Right ventricle myocardium inferior (tissue), 1 donor: ENCODE measurements around the gene SERPINB7. TPM values are rescaled to one million over a fixed set of nuclear protein-coding genes. Genes with fewer than 3 reads are reported as not detected.
"Not testable (repeated sequence)": the region's sequence is repeated elsewhere in the genome, so short reads cannot be mapped to it uniquely, and the experiment has no call there.

Experiments
- ATAC-seq: fragments of 200-7000 bp; cut with Tn5 transposase; one replicate; pipeline ENCODE4 v1.9.1; 2020; ENCODE audit warnings: mild to moderate bottlenecking, moderate library complexity
- DNase-seq: peaks from one replicate; pipeline ENCODE4 v3.0.0; 2021; ENCODE audit errors: missing footprints
- intact Hi-C: fragments of 100-400 bp; cut with DNase I; formaldehyde crosslinking; loops from one replicate; pipeline ENCODE4 v1.11.0; 2022
- long read RNA-seq: library from polyadenylated mRNA; unstranded; transcript quantifications from one replicate; pipeline ENCODE4 v2.0.0, GENCODE V29; 2021
- total RNA-seq: library from RNA; stranded (reverse); fragmentation: NEBNext Ultra II Directional; extraction: Animal tissue kit (Norgen Biotek cat#: 25700); gene quantifications from one replicate; pipeline ENCODE4 v1.2.1, GENCODE V29; 2021
- donor health status: DM: no; HTN: yes; CAD: no; lungs with severe emphysema.

Gene SERPINB7, protein sequence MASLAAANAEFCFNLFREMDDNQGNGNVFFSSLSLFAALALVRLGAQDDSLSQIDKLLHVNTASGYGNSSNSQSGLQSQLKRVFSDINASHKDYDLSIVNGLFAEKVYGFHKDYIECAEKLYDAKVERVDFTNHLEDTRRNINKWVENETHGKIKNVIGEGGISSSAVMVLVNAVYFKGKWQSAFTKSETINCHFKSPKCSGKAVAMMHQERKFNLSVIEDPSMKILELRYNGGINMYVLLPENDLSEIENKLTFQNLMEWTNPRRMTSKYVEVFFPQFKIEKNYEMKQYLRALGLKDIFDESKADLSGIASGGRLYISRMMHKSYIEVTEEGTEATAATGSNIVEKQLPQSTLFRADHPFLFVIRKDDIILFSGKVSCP
- total RNA-seq, result not detected
- long read RNA-seq, result 0 reads

DNA sequence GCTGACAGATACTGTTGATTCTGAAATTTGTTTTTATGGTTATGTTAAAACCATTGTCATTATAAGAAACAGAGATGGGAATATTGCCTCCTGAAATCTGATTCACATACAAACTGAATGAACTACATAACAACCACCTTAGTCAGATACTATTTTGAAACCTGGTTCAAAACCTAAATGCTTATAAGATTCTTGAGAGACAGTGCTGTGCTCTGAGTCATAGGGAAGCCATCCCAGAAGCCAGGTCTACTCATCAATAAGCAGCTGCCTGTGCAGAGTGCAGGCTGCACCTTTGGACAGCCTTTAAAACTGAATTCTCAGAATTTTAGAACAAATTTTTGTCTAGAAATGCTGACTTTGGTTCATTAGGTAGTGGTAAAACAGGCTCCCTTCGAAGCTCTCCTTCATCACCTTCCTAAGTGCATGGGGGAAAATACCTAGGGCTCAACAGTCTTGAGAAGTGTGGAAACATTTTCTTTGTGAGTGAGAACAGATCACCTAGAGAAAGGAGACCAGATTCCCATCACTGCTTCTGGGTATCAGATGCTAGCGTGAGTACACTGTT lies at the start of gene SERPINB7:
Gene SERPINB7, plus strand, starts transcription at position 253 of the 565 bp plus-strand sequence. CDS start 6,955 bp downstream, outside the sequence.
- intact Hi-C loops, result no loop called here

DNA sequence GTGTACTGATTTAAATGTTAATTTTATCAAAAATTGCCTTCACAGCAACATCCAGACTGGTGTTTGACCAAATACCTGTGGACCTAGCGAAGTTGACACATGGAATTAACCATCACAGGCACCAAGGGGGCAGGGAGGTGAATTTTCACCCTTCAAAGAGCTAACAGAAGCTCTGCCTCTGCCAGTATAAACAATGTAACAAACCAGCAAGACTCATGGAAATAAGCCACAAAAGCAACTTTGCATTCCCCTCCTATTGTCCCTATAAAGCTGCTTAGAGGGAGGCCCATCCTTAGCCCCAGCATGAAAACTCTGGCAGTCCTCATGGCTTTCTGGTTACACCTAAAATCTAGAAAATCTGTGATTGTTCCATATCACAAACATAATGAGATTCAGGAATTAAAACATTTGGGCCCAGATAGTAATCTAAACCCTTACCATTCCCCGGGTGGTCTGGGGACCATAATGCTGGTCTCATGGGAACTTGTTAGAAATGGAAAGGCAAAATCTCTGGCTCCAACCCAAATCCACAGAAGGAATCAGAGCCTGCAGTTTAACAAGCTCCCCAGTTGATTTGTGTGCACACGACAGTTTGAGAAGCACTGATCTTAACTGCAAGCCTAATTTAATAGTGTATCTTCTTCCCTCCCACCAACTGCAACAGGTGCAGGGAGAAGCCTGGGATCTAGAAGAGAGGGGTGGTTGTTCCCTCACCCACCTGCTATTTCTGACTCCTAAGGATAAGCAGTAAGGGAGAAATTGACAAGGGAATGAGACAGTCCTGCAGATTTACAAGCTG lies 49.3 kb upstream of the SERPINB7 start:
- intact Hi-C loops, result no loop called here
- no peak for DNase-seq
- no peak for ATAC-seq

More for the DNA sequence above, at the start of gene SERPINB7:
- ATAC-seq, result no peak
- DNase-seq, result no peak

DNA sequence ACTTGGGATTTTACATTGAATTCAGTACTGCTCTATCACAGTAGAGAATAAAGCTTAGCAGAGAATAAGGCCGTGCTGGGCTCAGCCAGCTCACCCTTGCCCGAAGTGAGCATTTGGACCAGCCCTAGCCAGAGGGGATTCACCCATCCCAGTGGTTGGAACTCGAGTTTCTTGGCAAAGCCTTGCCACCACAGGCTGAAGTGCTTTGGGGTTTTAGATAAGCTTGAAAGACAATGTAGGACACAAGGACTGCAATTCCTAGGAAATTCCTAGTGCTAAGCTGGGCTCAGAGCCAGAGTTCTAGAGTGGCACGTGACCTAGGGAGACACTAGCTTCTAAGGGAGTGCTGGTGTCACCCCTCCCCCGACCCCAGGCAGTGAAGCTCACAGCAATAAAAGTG lies 44.4 kb upstream of the SERPINB7 start:
- intact Hi-C loops, result no loop called here
- ATAC-seq (no peak), DNase-seq (no peak)

DNA sequence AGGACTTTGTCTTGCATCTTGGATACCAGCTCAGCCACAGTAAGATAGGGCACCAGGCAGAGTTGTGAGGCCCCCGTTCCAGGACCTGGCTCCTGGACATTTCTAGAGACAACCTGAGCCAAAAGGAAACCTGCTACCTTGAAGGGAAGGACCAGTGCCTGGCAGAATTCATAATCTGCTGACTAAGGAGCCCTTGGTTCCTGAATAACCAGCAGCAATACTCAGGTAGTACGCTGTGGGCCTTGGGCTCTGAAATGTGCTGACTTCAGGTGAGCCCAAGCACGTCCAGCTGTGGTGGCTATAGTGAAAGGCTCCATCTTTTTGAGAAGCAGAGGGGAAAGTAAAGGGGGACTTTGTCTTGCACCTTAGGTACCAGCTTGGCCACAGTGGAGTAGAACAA lies 44.0 kb upstream of the SERPINB7 start:
- DNase-seq, result no peak
- intact Hi-C loops, result no loop called here
- ATAC-seq, result no peak

DNA sequence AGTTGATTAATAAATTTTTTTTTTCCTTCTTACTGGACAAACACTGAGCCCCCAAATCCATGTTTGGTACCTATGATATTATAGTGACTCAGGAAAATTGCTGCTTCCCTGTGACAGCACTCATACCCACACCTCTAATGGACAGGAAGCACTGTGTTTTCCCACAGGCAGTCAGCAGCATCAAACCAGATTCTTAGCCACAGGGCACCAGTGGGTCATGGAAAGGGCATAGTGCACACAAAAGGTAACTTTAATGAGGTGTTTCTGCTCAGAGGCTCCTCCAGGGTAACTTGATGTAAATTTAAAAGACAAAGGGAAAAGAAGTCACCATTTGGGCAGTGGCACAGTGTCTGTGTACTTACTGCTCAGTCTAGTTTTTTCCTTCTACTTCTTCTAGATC lies 38.3 kb upstream of the SERPINB7 start:
- intact Hi-C loops, result no loop called here

DNA sequence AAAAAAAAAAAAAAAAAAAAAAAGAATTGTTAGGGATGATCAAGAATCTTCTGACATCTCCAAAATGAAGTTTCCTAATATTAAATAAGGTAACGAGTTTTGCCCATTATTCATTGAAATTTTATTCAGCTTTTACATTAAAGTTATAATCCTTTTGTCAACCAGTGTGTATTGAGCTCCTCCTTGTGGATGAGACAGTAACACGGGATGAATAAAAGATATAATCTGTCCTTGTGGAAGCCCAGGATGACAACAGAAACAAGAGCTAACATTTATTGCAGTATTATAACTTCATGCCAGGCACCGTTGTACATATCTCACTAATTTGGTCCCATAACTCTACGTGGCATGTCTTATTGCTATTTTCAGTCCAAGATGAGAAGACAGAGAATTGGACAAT lies 33.4 kb upstream of the SERPINB7 start:
- DNase-seq, result no peak
- ATAC-seq, result no peak
- intact Hi-C loops, result no loop called here

More for the DNA sequence above, 38.3 kb upstream of the SERPINB7 start:
- ATAC-seq, result no peak
- DNase-seq, result no peak

DNA sequence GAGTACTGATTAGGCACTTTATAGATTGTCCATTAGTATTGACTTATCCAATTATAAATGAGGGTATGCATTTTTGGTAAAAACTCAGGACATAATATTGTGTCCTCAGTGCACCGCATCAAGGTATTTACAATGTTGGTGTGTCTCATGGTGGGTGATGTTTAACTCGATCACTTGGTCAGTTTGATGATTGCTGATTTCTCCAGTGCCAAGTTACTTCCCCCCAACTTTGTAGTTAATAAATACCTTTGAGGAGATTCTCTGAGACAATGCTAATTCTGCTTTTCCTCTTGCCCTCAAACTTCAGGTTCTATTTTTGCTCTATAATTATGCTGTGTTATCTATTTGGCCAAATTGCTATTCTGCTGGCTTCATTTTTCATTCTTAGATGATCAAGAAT lies 28.2 kb upstream of the SERPINB7 start:
- intact Hi-C loops, result no loop called here
- ATAC-seq (no peak), DNase-seq (no peak)

DNA sequence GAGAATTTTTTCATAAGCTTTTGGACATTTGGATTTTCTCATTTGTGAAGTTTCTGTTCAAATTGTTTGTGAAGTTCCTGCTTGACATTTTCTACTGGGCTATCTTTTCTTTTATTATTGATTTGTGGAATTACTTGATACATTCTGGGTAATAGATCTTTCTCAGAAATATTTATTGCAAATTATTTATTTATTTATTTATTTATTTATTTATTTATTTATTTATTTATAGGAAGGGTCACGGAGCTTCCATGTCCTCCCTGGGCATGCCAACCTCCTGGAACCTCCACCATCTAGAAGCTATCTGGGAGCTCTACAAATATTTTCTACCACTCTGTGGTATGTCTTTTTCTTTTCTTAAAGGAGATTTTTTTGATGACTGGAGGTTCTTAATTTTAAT lies 25.7 kb upstream of the SERPINB7 start:
- intact Hi-C loops, result no loop called here
- ATAC-seq, result no peak
- DNase-seq, result no peak

DNA sequence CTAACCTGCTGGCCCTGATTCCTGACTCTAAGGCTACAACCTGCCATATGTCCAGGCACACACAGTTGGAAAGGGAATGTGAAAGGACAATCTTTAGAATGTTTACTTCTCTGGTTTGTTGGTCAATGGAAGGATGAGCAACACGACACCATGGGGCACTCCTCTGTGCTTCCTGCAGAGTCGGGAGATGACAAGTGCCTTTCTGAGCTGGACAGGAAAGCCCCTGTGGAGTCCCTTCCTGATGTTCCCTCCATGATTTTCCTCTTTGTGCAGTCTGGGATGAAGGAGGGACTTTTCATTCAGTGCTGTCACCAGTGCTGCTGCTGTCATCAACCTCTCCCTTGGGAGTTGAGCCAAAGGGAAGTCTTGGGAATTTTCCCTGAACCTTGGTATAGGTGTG lies 22.6 kb upstream of the SERPINB7 start:
- ATAC-seq (no peak), DNase-seq (no peak)
- intact Hi-C loops, result no loop called here

DNA sequence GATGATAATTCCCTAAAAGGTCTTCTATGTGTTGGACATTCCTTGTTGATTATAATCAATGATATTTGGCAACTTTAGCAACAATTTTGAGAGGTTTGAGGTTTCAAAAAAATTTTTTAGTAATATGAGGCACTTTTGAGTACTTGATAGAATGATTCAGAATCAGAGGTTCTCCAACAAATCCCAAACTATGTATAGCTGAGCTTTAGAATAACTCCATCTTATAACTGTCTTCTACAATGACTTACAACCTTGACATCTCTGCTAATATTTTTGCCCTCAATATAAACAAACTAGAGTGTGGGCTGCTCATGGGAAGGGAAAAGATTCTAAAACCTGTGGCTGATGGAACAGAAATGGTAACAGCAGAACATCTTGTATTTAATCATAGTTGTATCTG lies 21.5 kb upstream of the SERPINB7 start:
- DNase-seq, result no peak
- no peak for ATAC-seq
- intact Hi-C loops, result no loop called here

DNA sequence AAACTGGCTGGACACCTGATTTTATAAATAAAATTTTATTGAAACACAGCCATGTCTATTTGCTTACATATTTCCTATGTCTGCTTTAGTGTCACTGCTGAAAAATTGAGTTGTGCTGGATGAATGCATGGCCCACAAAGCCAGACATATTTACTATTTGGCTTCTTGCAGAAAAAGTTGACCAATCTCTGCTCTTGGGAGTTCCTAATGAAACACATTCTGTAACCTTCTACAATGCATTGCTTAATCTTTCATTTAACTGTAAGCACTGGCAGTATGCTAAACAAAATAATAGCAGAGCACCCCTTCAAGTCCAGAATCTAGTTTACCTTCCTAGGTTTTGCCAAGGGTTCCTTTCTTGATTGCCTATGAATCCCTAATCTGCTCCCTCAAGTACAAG lies 17.7 kb upstream of the SERPINB7 start:
- peak; percentile 16 for ATAC-seq
- no peak for DNase-seq
- intact Hi-C loops, result no loop called here

DNA sequence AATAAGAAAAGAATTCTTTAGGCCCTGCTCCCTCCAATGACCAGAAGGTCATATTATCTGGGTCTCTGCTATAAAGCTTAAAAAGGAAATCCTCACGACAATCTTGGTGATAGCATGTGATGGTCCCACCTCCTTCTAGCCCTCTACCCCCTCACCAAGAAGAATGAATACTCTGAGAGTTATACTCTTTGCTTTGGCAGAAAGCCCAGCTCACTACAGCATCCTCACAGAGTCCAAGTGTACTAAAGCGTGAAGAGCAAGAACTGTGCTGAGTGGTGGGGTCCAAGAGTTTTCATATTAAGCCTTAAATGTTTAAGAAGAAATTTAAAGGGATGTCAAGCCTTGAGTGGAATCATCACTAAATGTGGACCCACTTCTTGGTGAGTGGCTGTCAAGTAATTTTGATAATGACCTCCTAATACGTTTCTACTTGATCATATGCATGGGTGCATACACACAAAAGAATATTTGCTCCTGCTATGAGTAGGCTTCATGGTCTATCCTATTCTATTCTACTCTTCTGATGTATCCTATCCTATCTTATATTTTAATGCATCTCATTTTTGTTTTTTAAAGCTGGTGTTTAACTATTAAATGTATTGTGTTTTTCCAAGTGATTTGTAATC lies 16.5 kb upstream of the SERPINB7 start:
- intact Hi-C loops, result no loop called here
- ATAC-seq (no peak), DNase-seq (no peak)

DNA sequence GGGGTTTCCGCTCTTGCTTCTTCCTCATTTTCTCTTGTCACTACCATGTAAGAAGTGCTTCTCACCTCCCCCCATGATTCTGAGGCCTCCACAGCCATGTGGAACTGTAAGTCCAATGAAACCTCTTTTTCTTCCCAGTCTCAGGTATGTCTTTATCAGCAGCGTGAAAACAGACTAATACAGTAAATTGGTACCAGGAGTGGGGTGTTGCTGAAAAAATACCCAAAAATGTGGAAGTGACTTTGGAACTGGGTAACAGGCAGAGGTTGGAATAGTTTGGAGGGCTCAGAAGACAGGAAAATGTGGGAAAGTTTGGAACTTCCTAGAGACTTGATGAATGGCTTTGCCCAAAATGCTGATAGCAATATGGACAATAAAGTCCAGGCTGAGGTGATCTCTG lies 15.4 kb upstream of the SERPINB7 start:
- ATAC-seq, intact Hi-C loops, DNase-seq: not testable (repeated sequence)

DNA sequence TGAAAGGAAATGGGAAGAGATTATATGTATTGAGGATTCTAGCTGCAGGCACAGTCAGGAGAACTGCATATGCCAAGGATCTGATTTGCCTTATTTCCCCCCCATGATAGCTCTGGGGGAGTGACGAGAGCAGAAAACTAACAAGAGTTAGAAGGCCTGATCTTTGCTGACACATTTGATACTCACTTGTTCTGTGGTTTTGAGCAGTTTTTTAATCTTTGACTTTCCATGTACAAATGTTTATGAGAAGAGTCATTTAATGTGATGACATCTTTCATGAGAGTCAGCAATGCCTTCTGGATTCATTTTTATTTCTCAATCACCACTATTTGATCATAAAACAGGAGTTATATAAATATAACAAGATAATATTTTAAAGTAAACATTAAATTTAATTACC lies 12.7 kb upstream of the SERPINB7 start:
- DNase-seq, result no peak
- no peak for ATAC-seq
- intact Hi-C loops, result no loop called here

DNA sequence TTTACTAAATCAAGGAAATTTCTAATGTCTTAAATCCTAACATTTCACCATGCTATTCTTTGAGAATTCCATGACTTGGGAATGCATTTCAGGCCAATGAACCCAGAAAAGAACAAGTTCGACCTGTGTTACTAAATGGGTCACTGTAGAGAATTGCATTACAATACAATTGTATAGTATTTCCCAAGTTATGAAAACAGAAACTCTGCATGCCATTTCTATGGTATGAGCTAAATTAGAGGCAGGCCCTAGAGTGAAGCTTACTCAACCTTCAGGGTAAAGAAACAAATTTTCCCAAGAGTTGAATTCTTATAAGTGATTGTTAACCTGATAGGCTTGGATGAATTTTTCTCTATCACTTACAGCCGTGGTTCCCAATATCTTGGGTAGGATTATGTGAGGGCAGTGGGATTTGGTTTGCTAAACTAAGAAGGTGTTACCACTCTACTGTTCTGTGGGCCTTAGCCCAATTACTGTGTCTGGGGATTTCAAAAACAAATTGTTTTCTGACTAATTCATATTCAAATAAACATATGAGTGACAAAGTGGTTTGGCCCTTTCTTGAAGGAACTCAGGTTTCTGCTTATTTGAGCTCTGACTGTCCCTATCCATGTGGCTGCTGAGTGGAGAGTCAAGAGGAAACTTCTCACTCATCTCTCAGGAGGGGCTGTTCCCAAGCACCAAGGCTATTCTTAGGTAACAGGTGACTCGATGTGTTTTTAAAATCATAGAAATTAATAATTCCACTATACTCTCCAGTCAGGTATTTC lies 11.2 kb upstream of the SERPINB7 start:
- no peak for ATAC-seq

DNA sequence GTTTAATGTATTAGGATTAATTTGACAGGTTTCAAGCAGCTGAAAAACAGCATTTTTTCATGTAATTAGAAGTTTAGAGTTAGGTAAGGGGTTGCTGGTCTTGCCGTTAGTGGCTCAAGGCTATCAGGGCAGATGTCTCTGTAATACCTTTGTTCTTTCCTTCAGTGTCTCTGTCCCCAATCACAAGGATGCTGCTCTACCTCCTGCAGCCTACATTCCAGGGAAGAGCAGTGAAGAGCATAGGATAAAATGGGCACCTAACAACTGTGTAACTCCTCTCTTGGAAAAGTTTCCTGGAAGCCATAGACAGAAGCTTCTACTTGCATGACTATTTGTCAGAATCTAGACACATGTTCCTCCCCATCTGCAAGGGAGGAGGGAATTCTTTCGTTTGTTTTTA lies 9.4 kb upstream of the SERPINB7 start:
- intact Hi-C loops, result no loop called here
- DNase-seq (no peak), ATAC-seq (no peak)

More for the DNA sequence above, 11.2 kb upstream of the SERPINB7 start:
- no peak for DNase-seq
- intact Hi-C loops, result no loop called here

DNA sequence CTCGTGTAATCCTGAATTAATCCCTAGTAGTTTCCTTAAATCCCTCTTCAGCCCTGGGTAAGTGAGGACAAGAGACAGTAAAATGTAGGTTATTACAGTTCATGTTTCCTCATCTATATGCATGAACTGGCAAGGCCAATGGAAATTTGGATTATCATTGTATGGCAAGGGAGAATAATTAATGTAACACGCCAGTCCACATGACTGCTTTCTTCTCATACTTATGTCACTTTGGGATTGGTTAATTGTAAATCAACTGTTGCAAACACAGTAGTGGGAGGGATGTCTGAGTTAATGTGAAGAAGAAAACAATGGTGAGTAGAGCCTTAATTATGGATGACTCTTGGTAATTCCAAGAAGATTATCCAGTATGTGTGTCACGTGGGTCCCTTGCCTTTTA lies 1.7 kb upstream of the SERPINB7 start:
- intact Hi-C loops, result no loop called here
- no peak for DNase-seq

DNA sequence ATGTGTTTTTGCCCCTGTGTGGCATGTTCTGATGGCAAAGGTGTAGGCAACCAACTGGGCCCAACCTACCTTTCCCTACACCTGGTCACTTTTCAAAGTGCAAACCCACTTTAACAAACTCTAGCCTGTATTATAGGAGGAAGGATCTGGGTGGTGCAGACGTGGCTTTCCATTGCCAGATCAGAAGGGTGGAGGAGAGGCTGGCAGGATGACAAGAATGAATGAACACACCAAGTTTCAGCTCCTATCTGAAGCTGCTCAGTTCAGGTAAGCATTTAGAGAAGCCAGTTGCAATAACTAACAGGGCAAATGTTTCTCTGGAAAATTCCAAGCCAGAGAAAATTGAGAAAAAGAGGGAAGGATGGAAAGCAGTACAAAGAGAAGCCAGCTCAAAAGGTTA lies 707 bp upstream of the SERPINB7 start:
- no peak for ATAC-seq
- DNase-seq, result no peak
- intact Hi-C loops, result no loop called here

More for the DNA sequence above, 1.7 kb upstream of the SERPINB7 start:
- no peak for ATAC-seq

DNA sequence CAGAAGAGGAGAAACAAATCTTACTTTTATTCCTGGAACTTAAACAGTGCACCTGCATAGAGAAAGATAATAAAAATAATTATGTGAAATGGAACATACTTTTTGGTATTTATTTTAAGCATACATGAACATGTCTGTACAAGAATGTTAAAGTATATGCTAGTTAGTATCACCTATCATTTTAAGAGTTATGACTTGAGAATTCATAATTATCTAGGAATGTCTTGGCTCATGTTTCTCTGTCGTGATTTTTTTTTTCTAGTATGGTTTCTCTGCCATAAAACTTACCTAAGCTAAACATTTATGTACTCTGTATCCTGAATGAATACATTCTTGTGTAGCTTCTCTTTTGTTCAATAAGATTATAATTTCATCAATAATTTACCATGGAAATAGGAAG lies 4.2 kb downstream of the SERPINB7 start:
- no peak for ATAC-seq
- intact Hi-C loops, result no loop called here

More for the DNA sequence above, 4.2 kb downstream of the SERPINB7 start:
- no peak for DNase-seq
